ENCODE data around the gene DCPS.

DNA sequence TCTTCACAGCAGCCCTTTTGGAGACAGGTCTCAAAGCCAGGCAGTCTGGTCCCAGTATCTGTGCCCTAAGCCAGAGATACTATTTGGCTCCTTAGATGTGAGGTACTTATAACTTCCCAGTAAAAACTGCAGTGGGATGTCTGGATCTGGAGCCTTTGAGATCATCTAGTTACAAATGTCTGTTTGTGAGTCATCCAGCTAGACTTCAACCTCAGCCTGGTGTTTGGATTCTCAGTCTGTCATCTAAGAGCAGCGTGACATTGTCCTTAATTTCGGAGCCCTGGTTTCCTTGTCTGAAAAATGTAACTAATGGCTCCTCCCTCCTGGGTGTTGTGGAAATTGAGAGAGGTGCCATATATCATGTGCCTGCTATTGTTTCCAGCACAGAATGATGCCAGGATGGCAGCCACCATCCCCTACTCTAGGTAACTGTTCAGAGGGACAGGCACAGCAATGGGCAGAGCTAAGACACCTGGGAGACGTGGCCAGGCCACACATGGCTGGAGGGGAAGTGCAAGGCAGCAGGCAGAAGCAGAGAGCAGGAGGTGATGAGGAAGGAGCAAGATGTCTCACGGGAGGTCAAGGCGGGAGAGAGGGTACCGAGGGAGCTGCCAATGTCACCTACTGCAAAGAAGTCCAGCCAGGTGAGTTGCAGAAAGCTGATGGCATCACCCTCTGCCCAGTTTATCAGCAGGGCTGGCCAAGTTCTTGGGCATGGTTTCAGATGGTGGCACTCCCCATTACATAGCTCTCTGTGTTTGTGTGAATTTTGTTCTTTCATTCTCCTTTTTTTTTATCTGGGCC lies 31.0 kb downstream of the DCPS start:
- no peak for TF ChIP-seq CTCF (conservative IDR thresholded peaks at IDR 0.05; ENCODE audit: low read depth, low read length)
- no peak for TF ChIP-seq POLR2A (IDR thresholded peaks at IDR 0.05; ENCODE audit: low read depth, low read length)
- TF ChIP-seq ELK1 (IDR thresholded peaks at IDR 0.05; ENCODE audit: borderline replicate concordance, low read depth, low read length): no peak

Data from IMR-90 (cell line).